HCT116 (cell line): ENCODE measurements around the gene STK40. TPM values are rescaled to one million over a fixed set of nuclear protein-coding genes. Genes with fewer than 3 reads are reported as not detected.

ENCODE experiments used
- ATAC-seq: fragments of 200-7000 bp; cut with Tn5 transposase; 2 replicates; pipeline ENCODE4 v1.9.1; 2020; ENCODE audit warnings: mild to moderate bottlenecking, moderate library complexity
- BruUV-seq: library from RNA; stranded (reverse); fragments of 400-500 nt; replicated peaks from 2 replicates; lab custom pipeline; 2021; lab: Mats Ljungman, UMichigan
- CTCF ChIA-PET: fragments of 300-600 bp; sonication (Branson Sonifier 250); formaldehyde crosslinking; loops from one replicate; lab custom pipeline; 2021; ENCODE audit warnings: antibody characterized with exemption; lab: Charles Lee
- POLR2A ChIA-PET: fragments of 300-600, 350-600 bp; sonication (Branson Sonifier 250); formaldehyde crosslinking; loops from one replicate; lab custom pipeline; 2021; ENCODE audit warnings: antibody characterized with exemption; lab: Charles Lee
- RAD21 ChIA-PET, 2 experiments: fragments of 300-600 bp; sonication (Branson Sonifier 250); formaldehyde crosslinking; loops; one replicate each; lab custom pipeline; 2023; ENCODE audit warnings: low total read pairs in 2 of 2; ENCODE audit not compliant: uncharacterized antibody in 2 of 2, unreplicated experiment in 2 of 2, low non-redundant PET in 1 of 2; lab: Charles Lee
- DNase-seq: peaks from one replicate; pipeline ENCODE4 v3.0.0-alpha.2; 2010; ENCODE audit warnings: low read depth, low spot score
- H2AFZ ChIP-seq: fragments of 200-600 bp; shearing (Covaris generic), sonication (generic); 2 replicates; pipeline ENCODE4 v1.6.1; 2017; ENCODE audit warnings: low read depth, mixed run types, mixed read lengths, antibody characterized with exemption, low read length; ENCODE audit not compliant: poor library complexity, severe bottlenecking
- H3K27ac ChIP-seq: 2 replicates; pipeline ENCODE4 v1.5.1; 2012; ENCODE audit warnings: low read depth, low read length
- H3K27me3 ChIP-seq: fragments of 200-600 bp; sonication (generic); 2 replicates; pipeline ENCODE4 v1.6.1; 2016; ENCODE audit warnings: mixed run types, low read length, mixed read lengths; ENCODE audit not compliant: insufficient read depth
- H3K36me3 ChIP-seq, 2 experiments: fragments of 200-500 bp in 1 of 2; fragments of 200-600 bp in 1 of 2; sonication (Bioruptor generic) in 1 of 2; sonication (generic) in 1 of 2; 2 replicates each; pipeline versions ENCODE4 v1.5.1 to v1.6.1; 2014 to 2016; ENCODE audit warnings: low read length in 2 of 2, inconsistent platforms in 1 of 2, mixed read lengths in 1 of 2, mixed run types in 1 of 2; ENCODE audit not compliant: insufficient read depth in 2 of 2, control insufficient read depth in 1 of 2
- H3K4me1 ChIP-seq, 2 experiments: fragments of 200-600 bp in 1 of 2; sonication (generic) in 1 of 2; 2 replicates each; pipeline versions ENCODE4 v1.5.1 to v1.6.1; 2012 to 2017; ENCODE audit warnings: low read length in 2 of 2, inconsistent platforms in 1 of 2, mild to moderate bottlenecking in 1 of 2, mixed read lengths in 1 of 2, mixed run types in 1 of 2, moderate library complexity in 1 of 2; ENCODE audit not compliant: insufficient read depth in 2 of 2, control insufficient read depth in 1 of 2
- H3K4me2 ChIP-seq: fragments of 200-600 bp; sonication (generic); 2 replicates; pipeline ENCODE4 v1.6.1; 2017; ENCODE audit warnings: mixed run types, low read length, mixed read lengths
- H3K4me3 ChIP-seq, 2 experiments: fragments of 200-600 bp in 1 of 2; sonication (generic) in 1 of 2; replicated peaks in 1 of 2; 2 replicates each; pipeline ENCODE4 v1.5.1; 2011 to 2016; ENCODE audit warnings: low read length in 2 of 2, control low read depth in 1 of 2, low read depth in 1 of 2, mild to moderate bottlenecking in 1 of 2, mixed read lengths in 1 of 2, mixed run types in 1 of 2
- H3K79me2 ChIP-seq: fragments of 200-600 bp; sonication (generic); 2 replicates; pipeline ENCODE4 v1.6.1; 2017; ENCODE audit warnings: mild to moderate bottlenecking, mixed run types, low read length, moderate library complexity, mixed read lengths; ENCODE audit not compliant: insufficient read depth
- H3K9ac ChIP-seq: fragments of 200-600 bp; sonication (generic); 2 replicates; pipeline ENCODE4 v1.6.1; 2016; ENCODE audit warnings: low read length, mixed read lengths
- H3K9me2 ChIP-seq: fragments of 200-600 bp; sonication (generic), shearing (Covaris generic); 2 replicates; pipeline ENCODE4 v1.6.1; 2017; ENCODE audit warnings: mixed run types, mild to moderate bottlenecking, moderate library complexity; ENCODE audit not compliant: insufficient read depth
- H3K9me3 ChIP-seq, 2 experiments: fragments of 200-500 bp in 1 of 2; fragments of 200-600 bp in 1 of 2; sonication (Bioruptor generic) in 1 of 2; sonication (generic) in 1 of 2; 2 replicates each; pipeline ENCODE4 v1.6.1; 2014 to 2017; ENCODE audit warnings: low read length in 2 of 2, mixed read lengths in 2 of 2, inconsistent platforms in 1 of 2, low read depth in 1 of 2, mild to moderate bottlenecking in 1 of 2, mixed run types in 1 of 2, moderate library complexity in 1 of 2; ENCODE audit not compliant: control insufficient read depth in 1 of 2, insufficient read depth in 1 of 2
- H4K20me1 ChIP-seq: fragments of 200-600 bp; sonication (generic), shearing (Covaris generic); 2 replicates; pipeline ENCODE4 v1.6.1; 2017; ENCODE audit warnings: mixed run types, mild to moderate bottlenecking, moderate library complexity; ENCODE audit not compliant: insufficient read depth
- CBX3 ChIP-seq: IDR thresholded peaks from 2 replicates; pipeline ENCODE4 v1.6.1; 2012; ENCODE audit warnings: low read depth
- EZH2 ChIP-seq: fragments of 200-600 bp; sonication (generic); IDR thresholded peaks from 2 replicates; pipeline ENCODE4 v1.6.1; 2017; ENCODE audit warnings: antibody characterized with exemption, mixed run types
- POLR2A ChIP-seq: IDR thresholded peaks from 2 replicates; pipeline ENCODE4 v1.7.0; 2011; ENCODE audit warnings: borderline replicate concordance; ENCODE audit not compliant: insufficient read depth, insufficient read length; ENCODE audit errors: extremely low read depth
- POLR2AphosphoS5 ChIP-seq: IDR thresholded peaks from 2 replicates; pipeline ENCODE4 v1.6.1; 2011; ENCODE audit warnings: mild to moderate bottlenecking, low read depth, low read length, moderate library complexity
- TCF7L2 ChIP-seq: IDR thresholded peaks from 2 replicates; pipeline ENCODE4 v1.7.0; 2011; ENCODE audit warnings: borderline replicate concordance, inconsistent platforms; ENCODE audit not compliant: insufficient read depth, insufficient read length; ENCODE audit errors: extremely low read depth
- YY1 ChIP-seq: IDR thresholded peaks from 2 replicates; pipeline ENCODE4 v1.6.1; 2011; ENCODE audit warnings: low read length, low read depth, moderate library complexity, mild to moderate bottlenecking; ENCODE audit not compliant: insufficient replicate concordance; ENCODE audit errors: extremely low read depth
- ZFX ChIP-seq: fragments of 450-650 bp; IDR thresholded peaks from 2 replicates; pipeline ENCODE4 v1.6.1; 2017
- intact Hi-C: fragments of 100-400 bp; cut with micrococcal nuclease; formaldehyde crosslinking; loops from 2 replicates; pipeline ENCODE4 v1.10.0; 2022
- total RNA-seq: library from RNA; stranded (reverse); gene quantifications from one replicate; pipeline ENCODE4 v1.2.1, GENCODE V29; 2021; ENCODE audit not compliant: unreplicated experiment
- TF ChIP-seq, protein P1 (sequence below), 3 experiments: fragments of 200-600 bp in 1 of 3; sonication (generic) in 1 of 3; IDR thresholded peaks in 2 of 3; conservative IDR thresholded peaks in 1 of 3; 2 replicates each; pipeline ENCODE4 v1.5.1; 2012 to 2017; ENCODE audit warnings: low read depth in 2 of 3, low read length in 2 of 3, antibody characterized with exemption in 1 of 3, borderline replicate concordance in 1 of 3, control low read depth in 1 of 3, mild to moderate bottlenecking in 1 of 3, mixed read lengths in 1 of 3, mixed run types in 1 of 3, moderate library complexity in 1 of 3; ENCODE audit not compliant: insufficient read depth in 1 of 3
- TF ChIP-seq, protein P2 (sequence below): IDR thresholded peaks from 2 replicates; pipeline ENCODE4 v1.6.1; 2012
- TF ChIP-seq, protein P3 (sequence below): IDR thresholded peaks from 2 replicates; pipeline ENCODE4 v1.6.1; 2011; ENCODE audit warnings: mild to moderate bottlenecking, low read length, moderate library complexity; ENCODE audit not compliant: insufficient replicate concordance; ENCODE audit errors: extremely low read depth

STK40 gene
- total RNA-seq, 1 experiment from 2014 or later, result 33.9 TPM

DNA sequence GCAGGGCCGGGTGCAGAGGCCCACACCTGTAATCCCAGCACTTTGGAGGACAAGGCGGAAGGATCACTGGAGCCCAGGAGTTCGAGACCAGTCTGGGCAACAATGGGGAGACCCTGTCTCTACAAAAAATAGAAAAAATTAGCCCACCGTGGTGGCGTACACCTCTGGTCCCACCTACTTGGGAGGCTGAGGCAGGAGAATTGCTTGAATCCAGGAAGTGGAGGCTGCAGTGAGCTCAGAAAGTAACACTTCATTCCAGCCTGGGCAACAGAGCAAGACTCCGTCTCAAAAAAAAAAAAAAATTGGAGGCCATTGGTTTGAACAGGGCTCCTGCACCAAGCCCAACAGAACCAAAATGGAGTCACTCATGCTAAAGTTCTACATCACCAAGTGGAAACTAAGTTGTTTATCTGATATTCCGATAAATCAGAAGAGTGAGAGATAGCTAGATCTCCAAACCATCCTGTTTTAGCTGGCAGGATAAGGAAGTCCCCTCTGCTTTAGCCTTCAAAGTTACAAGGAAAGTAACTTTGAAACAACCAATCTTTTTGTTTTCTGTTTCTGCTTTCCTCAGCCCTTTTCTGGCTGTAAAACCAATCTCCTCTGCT is 12.8 kb upstream of the STK40 start:
- no peaks in the 10 kb centered on the region for H3K9me3 ChIP-seq
- peak overlapping the region; percentile 85 to 91 for H3K4me3 ChIP-seq
- ChIA-PET POLR2A (interaction anchor here (0.7 to 7.4 kb wide), 4 partner anchors 11 to 249 kb away, joined by 3 to 219 read pairs (median 4); partner anchors contain the start of genes STK40 and TRAPPC3), CTCF (interaction anchor here (1.8 kb wide), 1 partner anchor 12 kb away, joined by 7 read pairs; no protein-coding TSS in a partner anchor), RAD21 (interaction anchor here in 1 of 2 experiments (0.9 kb wide), 1 partner anchor 12 kb away, joined by 3 read pairs; no protein-coding TSS in a partner anchor)
- peak overlapping the region; percentile 74; the same call in 1 of the 2 replicates for H3K27ac ChIP-seq
- TF ChIP-seq, protein P1, sequence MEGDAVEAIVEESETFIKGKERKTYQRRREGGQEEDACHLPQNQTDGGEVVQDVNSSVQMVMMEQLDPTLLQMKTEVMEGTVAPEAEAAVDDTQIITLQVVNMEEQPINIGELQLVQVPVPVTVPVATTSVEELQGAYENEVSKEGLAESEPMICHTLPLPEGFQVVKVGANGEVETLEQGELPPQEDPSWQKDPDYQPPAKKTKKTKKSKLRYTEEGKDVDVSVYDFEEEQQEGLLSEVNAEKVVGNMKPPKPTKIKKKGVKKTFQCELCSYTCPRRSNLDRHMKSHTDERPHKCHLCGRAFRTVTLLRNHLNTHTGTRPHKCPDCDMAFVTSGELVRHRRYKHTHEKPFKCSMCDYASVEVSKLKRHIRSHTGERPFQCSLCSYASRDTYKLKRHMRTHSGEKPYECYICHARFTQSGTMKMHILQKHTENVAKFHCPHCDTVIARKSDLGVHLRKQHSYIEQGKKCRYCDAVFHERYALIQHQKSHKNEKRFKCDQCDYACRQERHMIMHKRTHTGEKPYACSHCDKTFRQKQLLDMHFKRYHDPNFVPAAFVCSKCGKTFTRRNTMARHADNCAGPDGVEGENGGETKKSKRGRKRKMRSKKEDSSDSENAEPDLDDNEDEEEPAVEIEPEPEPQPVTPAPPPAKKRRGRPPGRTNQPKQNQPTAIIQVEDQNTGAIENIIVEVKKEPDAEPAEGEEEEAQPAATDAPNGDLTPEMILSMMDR (IDR thresholded peaks at IDR 0.05 in 2 of 3, conservative IDR thresholded peaks at IDR 0.05 in 1 of 3; ENCODE audit: borderline replicate concordance in 1 of 3, insufficient read depth in 1 of 3, low read depth in 2 of 3, low read length in 2 of 3), result no peak
- TF ChIP-seq EZH2 (no peak), ZFX (no peak), YY1 (no peak), POLR2AphosphoS5 (no peak), TCF7L2 (no peak), POLR2A (no peak), CBX3 (no peak)
- TF ChIP-seq, protein P2, sequence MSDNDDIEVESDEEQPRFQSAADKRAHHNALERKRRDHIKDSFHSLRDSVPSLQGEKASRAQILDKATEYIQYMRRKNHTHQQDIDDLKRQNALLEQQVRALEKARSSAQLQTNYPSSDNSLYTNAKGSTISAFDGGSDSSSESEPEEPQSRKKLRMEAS, result no peak
- TF ChIP-seq, protein P3, sequence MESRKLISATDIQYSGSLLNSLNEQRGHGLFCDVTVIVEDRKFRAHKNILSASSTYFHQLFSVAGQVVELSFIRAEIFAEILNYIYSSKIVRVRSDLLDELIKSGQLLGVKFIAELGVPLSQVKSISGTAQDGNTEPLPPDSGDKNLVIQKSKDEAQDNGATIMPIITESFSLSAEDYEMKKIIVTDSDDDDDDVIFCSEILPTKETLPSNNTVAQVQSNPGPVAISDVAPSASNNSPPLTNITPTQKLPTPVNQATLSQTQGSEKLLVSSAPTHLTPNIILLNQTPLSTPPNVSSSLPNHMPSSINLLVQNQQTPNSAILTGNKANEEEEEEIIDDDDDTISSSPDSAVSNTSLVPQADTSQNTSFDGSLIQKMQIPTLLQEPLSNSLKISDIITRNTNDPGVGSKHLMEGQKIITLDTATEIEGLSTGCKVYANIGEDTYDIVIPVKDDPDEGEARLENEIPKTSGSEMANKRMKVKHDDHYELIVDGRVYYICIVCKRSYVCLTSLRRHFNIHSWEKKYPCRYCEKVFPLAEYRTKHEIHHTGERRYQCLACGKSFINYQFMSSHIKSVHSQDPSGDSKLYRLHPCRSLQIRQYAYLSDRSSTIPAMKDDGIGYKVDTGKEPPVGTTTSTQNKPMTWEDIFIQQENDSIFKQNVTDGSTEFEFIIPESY, result no peak
- DNase-seq (no peak), ATAC-seq (no peak)
- peaks cover 32 to 49% of the 10 kb centered on the region in 2 experiments for H3K4me1 ChIP-seq
- H3K4me2 ChIP-seq, result peak overlapping the region; percentile 94
- peaks cover 31% of the 10 kb centered on the region for H3K79me2 ChIP-seq
- peak overlapping the region; percentile 90 for H3K9ac ChIP-seq
- H4K20me1 ChIP-seq, result no peaks in the 10 kb centered on the region
- H3K36me3 ChIP-seq, result peaks cover 4 to 7% of the 10 kb centered on the region in 2 experiments; a peak in 3 of 4 replicates
- no TSS peak for BruUV-seq
- intact Hi-C loops, result no loop called here
- no peak overlapping the region for H2AFZ ChIP-seq
- H3K9me2 ChIP-seq, result no peaks in the 10 kb centered on the region
- no peaks in the 10 kb centered on the region for H3K27me3 ChIP-seq
